ENCODE data around the gene AFAP1L2. TPM values are rescaled to one million over a fixed set of nuclear protein-coding genes. Genes with fewer than 3 reads are reported as not detected.

Gene AFAP1L2
- total and polyA plus RNA-seq, 4 experiments from 2014 or later: 0.50 to 4.3 (median 2.3) TPM

GRCh38 chr10:114376523-114376922 lies 27.8 kb downstream of the AFAP1L2 start:
- H3K4me3 ChIP-seq (ENCODE audit: low read length in 2 of 2): no peak overlapping the region
- CTCF ChIA-PET (ENCODE audit: partially characterized antibody): no interaction called here
- H3K27ac Mint-ChIP-seq: no peak overlapping the region

GRCh38 chr10:114375047-114375446 lies 29.3 kb downstream of the AFAP1L2 start:
- H3K36me3 ChIP-seq (ENCODE audit: insufficient read depth, low read length): no peaks in the 10 kb centered on the region
- ChIA-PET CTCF (ENCODE audit: partially characterized antibody) (no interaction called here), POLR2A (ENCODE audit: partially characterized antibody) (no interaction called here)
- no peak overlapping the region for H3K4me3 Mint-ChIP-seq
- H3K4me1 Mint-ChIP-seq: no peaks in the 10 kb centered on the region
- H3K9me3 ChIP-seq (ENCODE audit: control insufficient read depth in 1 of 2, low read length in 2 of 2): no peaks in the 10 kb centered on the region
- peaks cover 16 to 27% of the 10 kb centered on the region in 2 donors for H3K27me3 Mint-ChIP-seq
- H3K36me3 Mint-ChIP-seq: no peaks in the 10 kb centered on the region
- no peak overlapping the region for H3K27ac Mint-ChIP-seq
- H3K4me1 ChIP-seq (ENCODE audit: insufficient read depth, low read length): no peaks in the 10 kb centered on the region
- DNase-seq: no peak
- H3K4me3 ChIP-seq (ENCODE audit: low read length in 2 of 2): no peak overlapping the region
- no peak overlapping the region for H3K27ac ChIP-seq (ENCODE audit: low read depth, low read length)
- H3K9me3 Mint-ChIP-seq: peaks cover 0 to 2% (median 0%) of the 10 kb centered on the region in 8 donors
- no peaks in the 10 kb centered on the region for H3K27me3 ChIP-seq (ENCODE audit: insufficient read depth, low read length)
- intact Hi-C loops (cut with micrococcal nuclease): no loop called here

More at GRCh38 chr10:114376523-114376922, 27.8 kb downstream of the AFAP1L2 start:
- Histone ChIP-seq H3K4me1 (ENCODE audit: insufficient read depth, low read length) (no peaks in the 10 kb centered on the region), H3K27ac (ENCODE audit: low read depth, low read length) (no peak overlapping the region), H3K27me3 (ENCODE audit: insufficient read depth, low read length) (no peaks in the 10 kb centered on the region), H3K9me3 (ENCODE audit: control insufficient read depth in 1 of 2, low read length in 2 of 2) (no peaks in the 10 kb centered on the region), H3K36me3 (ENCODE audit: insufficient read depth, low read length) (no peaks in the 10 kb centered on the region)
- POLR2A ChIA-PET (ENCODE audit: partially characterized antibody): no interaction called here
- peaks cover 17 to 27% of the 10 kb centered on the region in 2 donors for H3K27me3 Mint-ChIP-seq
- DNase-seq: no peak
- H3K9me3 Mint-ChIP-seq: peaks cover 0 to 2% (median 0%) of the 10 kb centered on the region in 8 donors
- intact Hi-C loops (cut with micrococcal nuclease): no loop called here
- H3K4me3 Mint-ChIP-seq: no peak overlapping the region
- no peaks in the 10 kb centered on the region for H3K36me3 Mint-ChIP-seq
- H3K4me1 Mint-ChIP-seq: no peaks in the 10 kb centered on the region

DNA sequence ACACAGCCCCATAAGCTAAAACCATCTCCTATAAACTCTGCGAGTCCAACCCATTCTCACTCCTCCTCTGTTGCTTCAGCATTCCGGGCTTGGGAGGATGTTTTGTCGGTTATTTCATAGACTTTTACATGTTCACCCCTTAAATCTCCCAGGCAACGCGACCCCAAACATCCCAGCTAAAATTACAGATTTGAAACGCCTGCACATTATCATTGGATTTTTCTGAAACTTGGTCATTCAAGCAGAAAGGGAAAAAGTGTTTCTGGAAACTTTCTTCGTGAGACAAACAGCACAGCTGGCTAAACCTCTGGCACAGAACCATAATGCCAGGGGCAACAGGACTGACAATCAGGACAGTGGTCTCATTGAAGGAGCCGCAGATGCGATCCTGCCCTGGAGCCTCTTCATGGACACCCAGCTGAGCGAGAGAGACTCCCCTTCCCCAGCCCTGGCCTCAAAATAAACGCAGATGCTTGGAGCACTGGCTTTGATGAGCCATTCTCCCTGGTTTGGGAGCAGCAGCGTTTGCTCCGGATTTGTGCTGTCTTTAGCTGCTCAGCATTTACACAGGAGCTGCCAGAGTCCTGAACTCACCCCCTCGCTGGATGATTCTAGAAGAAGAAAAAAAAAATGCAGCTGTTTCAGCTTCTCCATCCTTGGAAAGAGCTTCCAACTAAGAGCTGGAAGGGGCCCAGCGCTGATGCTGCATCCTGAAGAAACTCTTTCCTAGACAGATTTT lies 30.1 kb downstream of the AFAP1L2 start:
- Mint-ChIP-seq H3K36me3 (no peaks in the 10 kb centered on the region), H3K4me1 (no peaks in the 10 kb centered on the region), H3K9me3 (peaks cover 0 to 2% (median 0%) of the 10 kb centered on the region in 8 donors), H3K4me3 (no peak overlapping the region), H3K27me3 (peaks cover 10 to 20% of the 10 kb centered on the region in 2 donors), H3K27ac (no peak overlapping the region)
- H3K9me3 ChIP-seq (ENCODE audit: control insufficient read depth in 1 of 2, low read length in 2 of 2): no peaks in the 10 kb centered on the region
- ChIA-PET CTCF (ENCODE audit: partially characterized antibody) (no interaction called here), POLR2A (ENCODE audit: partially characterized antibody) (no interaction called here)
- no peak overlapping the region for H3K27ac ChIP-seq (ENCODE audit: low read depth, low read length)
- H3K36me3 ChIP-seq (ENCODE audit: insufficient read depth, low read length): no peaks in the 10 kb centered on the region
- no peaks in the 10 kb centered on the region for H3K4me1 ChIP-seq (ENCODE audit: insufficient read depth, low read length)
- H3K4me3 ChIP-seq (ENCODE audit: low read length in 2 of 2): no peak overlapping the region
- no peaks in the 10 kb centered on the region for H3K27me3 ChIP-seq (ENCODE audit: insufficient read depth, low read length)
- intact Hi-C loops (cut with micrococcal nuclease): no loop called here
- no peak for DNase-seq

GRCh38 chr10:114373631-114374030 lies 30.7 kb downstream of the AFAP1L2 start:
- ChIA-PET CTCF (ENCODE audit: partially characterized antibody) (no interaction called here), POLR2A (ENCODE audit: partially characterized antibody) (no interaction called here)
- H3K27ac Mint-ChIP-seq: no peak overlapping the region
- peaks cover 0 to 2% (median 0%) of the 10 kb centered on the region in 8 donors for H3K9me3 Mint-ChIP-seq
- Histone ChIP-seq H3K36me3 (ENCODE audit: insufficient read depth, low read length) (no peaks in the 10 kb centered on the region), H3K4me3 (ENCODE audit: low read length in 2 of 2) (no peak overlapping the region), H3K27ac (ENCODE audit: low read depth, low read length) (no peak overlapping the region), H3K4me1 (ENCODE audit: insufficient read depth, low read length) (no peaks in the 10 kb centered on the region), H3K27me3 (ENCODE audit: insufficient read depth, low read length) (no peaks in the 10 kb centered on the region), H3K9me3 (ENCODE audit: control insufficient read depth in 1 of 2, low read length in 2 of 2) (no peaks in the 10 kb centered on the region)
- H3K36me3 Mint-ChIP-seq: no peaks in the 10 kb centered on the region
- H3K4me1 Mint-ChIP-seq: no peaks in the 10 kb centered on the region
- intact Hi-C loops (cut with micrococcal nuclease): no loop called here
- peaks cover 7 to 20% of the 10 kb centered on the region in 2 donors for H3K27me3 Mint-ChIP-seq
- no peak overlapping the region for H3K4me3 Mint-ChIP-seq
- no peak for DNase-seq

- no peaks in the 10 kb centered on the region for H3K4me1 ChIP-seq (ENCODE audit: insufficient read depth, low read length)
- no peak for DNase-seq
- peaks cover 5 to 17% of the 10 kb centered on the region in 2 donors for H3K27me3 Mint-ChIP-seq
- ChIA-PET POLR2A (ENCODE audit: partially characterized antibody) (no interaction called here), CTCF (ENCODE audit: partially characterized antibody) (no interaction called here)
- H3K36me3 ChIP-seq (ENCODE audit: insufficient read depth, low read length): no peaks in the 10 kb centered on the region
- no peaks in the 10 kb centered on the region for H3K27me3 ChIP-seq (ENCODE audit: insufficient read depth, low read length)
- no peak overlapping the region for H3K4me3 ChIP-seq (ENCODE audit: low read length in 2 of 2)
- no peaks in the 10 kb centered on the region for H3K4me1 Mint-ChIP-seq
- no peaks in the 10 kb centered on the region for H3K9me3 ChIP-seq (ENCODE audit: control insufficient read depth in 1 of 2, low read length in 2 of 2)
- no peak overlapping the region for H3K27ac ChIP-seq (ENCODE audit: low read depth, low read length)
- peaks cover 0 to 2% (median 0%) of the 10 kb centered on the region in 8 donors for H3K9me3 Mint-ChIP-seq
- no peaks in the 10 kb centered on the region for H3K36me3 Mint-ChIP-seq
- intact Hi-C loops (cut with micrococcal nuclease): no loop called here
- H3K27ac Mint-ChIP-seq: no peak overlapping the region
- no peak overlapping the region for H3K4me3 Mint-ChIP-seq
Observed at GRCh38 chr10:114372995-114373394, 31.3 kb downstream of the AFAP1L2 start.

DNA sequence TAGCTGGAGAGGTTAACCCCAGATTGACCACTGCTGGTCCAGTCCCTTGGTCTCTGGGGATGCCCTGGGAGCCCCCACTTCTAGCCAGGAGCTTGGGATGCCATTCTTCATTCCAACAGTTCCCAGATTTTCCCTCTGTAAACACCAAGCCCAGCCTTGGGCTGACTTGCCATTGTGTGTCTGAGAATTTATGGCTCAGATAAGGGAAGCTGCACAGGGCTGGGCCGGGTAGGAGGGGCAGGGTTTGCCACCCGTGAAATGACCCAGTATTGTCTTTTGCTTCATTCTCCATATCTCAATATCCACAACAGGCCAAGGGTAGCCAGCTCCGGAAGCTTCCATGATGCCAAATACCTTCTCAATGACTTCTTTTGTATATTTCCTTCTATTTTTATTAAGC lies 32.1 kb downstream of the AFAP1L2 start:
- H3K4me1 Mint-ChIP-seq: no peaks in the 10 kb centered on the region
- peaks cover 5 to 16% of the 10 kb centered on the region in 2 donors for H3K27me3 Mint-ChIP-seq

GRCh38 chr10:114370966-114371365 lies 33.3 kb downstream of the AFAP1L2 start:
- DNase-seq: no peak
- no peaks in the 10 kb centered on the region for H3K9me3 ChIP-seq (ENCODE audit: control insufficient read depth in 1 of 2, low read length in 2 of 2)
- no peak overlapping the region for H3K4me3 ChIP-seq (ENCODE audit: low read length in 2 of 2)
- Mint-ChIP-seq H3K4me3 (no peak overlapping the region), H3K36me3 (no peaks in the 10 kb centered on the region), H3K27me3 (peaks cover 2 to 5% of the 10 kb centered on the region in 2 donors), H3K27ac (no peak overlapping the region), H3K4me1 (no peaks in the 10 kb centered on the region), H3K9me3 (peaks cover 0 to 2% (median 0%) of the 10 kb centered on the region in 8 donors)
- CTCF ChIA-PET (ENCODE audit: partially characterized antibody): no interaction called here
- H3K4me1 ChIP-seq (ENCODE audit: insufficient read depth, low read length): no peaks in the 10 kb centered on the region
- no peak overlapping the region for H3K27ac ChIP-seq (ENCODE audit: low read depth, low read length)
- H3K27me3 ChIP-seq (ENCODE audit: insufficient read depth, low read length): no peaks in the 10 kb centered on the region
- intact Hi-C loops (cut with micrococcal nuclease): no loop called here
- POLR2A ChIA-PET (ENCODE audit: partially characterized antibody): no interaction called here
- no peaks in the 10 kb centered on the region for H3K36me3 ChIP-seq (ENCODE audit: insufficient read depth, low read length)

More for the DNA sequence above, 32.1 kb downstream of the AFAP1L2 start:
- Histone ChIP-seq H3K9me3 (ENCODE audit: control insufficient read depth in 1 of 2, low read length in 2 of 2) (no peaks in the 10 kb centered on the region), H3K4me3 (ENCODE audit: low read length in 2 of 2) (no peak overlapping the region), H3K27me3 (ENCODE audit: insufficient read depth, low read length) (no peaks in the 10 kb centered on the region), H3K36me3 (ENCODE audit: insufficient read depth, low read length) (no peaks in the 10 kb centered on the region), H3K27ac (ENCODE audit: low read depth, low read length) (no peak overlapping the region), H3K4me1 (ENCODE audit: insufficient read depth, low read length) (no peaks in the 10 kb centered on the region)
- CTCF ChIA-PET (ENCODE audit: partially characterized antibody): no interaction called here
- Mint-ChIP-seq H3K9me3 (peaks cover 0 to 2% (median 0%) of the 10 kb centered on the region in 8 donors), H3K4me3 (no peak overlapping the region), H3K27ac (no peak overlapping the region), H3K36me3 (no peaks in the 10 kb centered on the region)
- intact Hi-C loops (cut with micrococcal nuclease): no loop called here
- POLR2A ChIA-PET (ENCODE audit: partially characterized antibody): interaction anchor here (0.6 kb wide), 1 partner anchor 332 kb away, joined by 3 read pairs; no protein-coding TSS in a partner anchor
- no peak for DNase-seq
